Coronary artery (tissue), 2 donors: Measurements from ENCODE around the gene DNER.
"Not testable (repeated sequence)": the region's sequence is repeated elsewhere in the genome, so short reads cannot be mapped to it uniquely, and the experiment has no call there.

Experiments used
- DNase-seq: peaks from one replicate; pipeline ENCODE4 v3.0.0-alpha.2; 2017; ENCODE audit warnings: low spot score
- H3K27ac ChIP-seq, 2 donors: fragments of 200-600 bp; sonication (generic); one replicate each; pipeline ENCODE4 v1.5.1; 2016 to 2019
- H3K4me3 ChIP-seq: fragments of 200-600 bp; sonication (generic); 2 replicates; pipeline ENCODE4 v1.5.1; 2016; ENCODE audit warnings: mild to moderate bottlenecking, moderate library complexity
- TF ChIP-seq, protein P1 (sequence below): fragments of 200-600 bp; sonication (generic); IDR thresholded peaks from one replicate; pipeline ENCODE4 v1.5.1; 2019; ENCODE audit warnings: antibody characterized with exemption

The DNER gene

DNA sequence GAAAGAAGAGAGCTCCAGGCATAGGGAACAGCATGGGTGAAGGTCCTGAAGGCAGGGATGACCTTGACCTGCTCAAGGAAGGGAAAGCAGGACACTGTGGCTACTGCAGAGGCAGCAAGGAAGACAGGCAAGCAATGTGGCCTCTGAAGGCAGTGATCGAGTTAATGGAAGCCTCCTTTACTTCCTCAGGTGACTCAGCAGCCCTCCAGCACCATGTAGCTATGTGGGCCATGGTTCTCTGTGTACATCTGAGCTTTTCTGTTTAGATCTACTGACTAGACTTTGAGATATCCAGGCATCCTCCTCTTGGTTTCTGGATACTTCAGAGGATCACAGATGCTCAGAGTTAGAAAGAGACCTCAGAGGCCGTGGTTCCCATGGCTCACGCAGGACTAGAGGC is 336.0 kb downstream of the DNER start:
- H3K4me3 ChIP-seq = no peak overlapping the region
- no peak for DNase-seq
- TF ChIP-seq, protein P1, sequence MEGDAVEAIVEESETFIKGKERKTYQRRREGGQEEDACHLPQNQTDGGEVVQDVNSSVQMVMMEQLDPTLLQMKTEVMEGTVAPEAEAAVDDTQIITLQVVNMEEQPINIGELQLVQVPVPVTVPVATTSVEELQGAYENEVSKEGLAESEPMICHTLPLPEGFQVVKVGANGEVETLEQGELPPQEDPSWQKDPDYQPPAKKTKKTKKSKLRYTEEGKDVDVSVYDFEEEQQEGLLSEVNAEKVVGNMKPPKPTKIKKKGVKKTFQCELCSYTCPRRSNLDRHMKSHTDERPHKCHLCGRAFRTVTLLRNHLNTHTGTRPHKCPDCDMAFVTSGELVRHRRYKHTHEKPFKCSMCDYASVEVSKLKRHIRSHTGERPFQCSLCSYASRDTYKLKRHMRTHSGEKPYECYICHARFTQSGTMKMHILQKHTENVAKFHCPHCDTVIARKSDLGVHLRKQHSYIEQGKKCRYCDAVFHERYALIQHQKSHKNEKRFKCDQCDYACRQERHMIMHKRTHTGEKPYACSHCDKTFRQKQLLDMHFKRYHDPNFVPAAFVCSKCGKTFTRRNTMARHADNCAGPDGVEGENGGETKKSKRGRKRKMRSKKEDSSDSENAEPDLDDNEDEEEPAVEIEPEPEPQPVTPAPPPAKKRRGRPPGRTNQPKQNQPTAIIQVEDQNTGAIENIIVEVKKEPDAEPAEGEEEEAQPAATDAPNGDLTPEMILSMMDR = no peak

DNA sequence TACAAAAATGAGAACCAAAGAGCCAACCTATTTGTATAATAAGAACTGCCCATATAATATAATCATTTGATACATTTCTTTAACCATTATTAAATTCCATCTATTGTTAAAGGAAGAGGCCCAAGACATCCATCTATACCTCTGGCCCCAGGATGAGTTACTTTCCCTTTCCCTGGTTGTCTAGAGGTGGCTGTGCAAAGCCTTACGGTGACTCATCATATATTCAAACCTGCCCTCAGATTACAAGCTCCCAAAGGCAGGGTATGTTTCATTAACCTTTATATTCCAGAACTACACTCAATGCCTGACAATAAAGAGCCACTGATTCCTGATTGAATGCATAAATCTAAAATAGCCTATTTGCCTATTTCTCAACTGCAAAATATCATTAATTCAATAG is 337.5 kb downstream of the DNER start:
- TF ChIP-seq, protein P1 = no peak
- Histone ChIP-seq H3K27ac (no peak overlapping the region), H3K4me3 (no peak overlapping the region)
- no peak for DNase-seq

More for the DNA sequence above, 336.0 kb downstream of the DNER start:
- H3K27ac ChIP-seq = no peak overlapping the region

DNA sequence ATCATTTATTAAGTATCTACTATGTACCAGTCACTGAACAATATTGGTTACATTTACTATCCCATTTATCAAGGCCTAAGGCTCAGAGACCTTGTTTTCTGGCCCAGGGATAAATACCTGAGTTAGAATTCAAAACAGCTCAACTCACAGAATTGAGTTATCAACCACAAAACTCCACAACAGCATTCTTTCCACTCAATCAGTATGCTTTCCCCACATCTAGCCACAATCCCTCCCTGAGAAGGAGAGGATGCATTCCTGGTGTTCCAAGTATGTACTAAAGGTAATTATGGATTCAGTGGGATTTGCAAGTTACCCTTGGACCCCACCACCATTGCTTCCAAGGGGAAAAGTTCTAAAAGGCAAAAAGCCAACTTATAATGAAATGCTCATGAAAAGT is 339.1 kb downstream of the DNER start:
- no peak for DNase-seq
- H3K27ac ChIP-seq = no peak overlapping the region
- H3K4me3 ChIP-seq = no peak overlapping the region
- TF ChIP-seq, protein P1 = no peak

DNA sequence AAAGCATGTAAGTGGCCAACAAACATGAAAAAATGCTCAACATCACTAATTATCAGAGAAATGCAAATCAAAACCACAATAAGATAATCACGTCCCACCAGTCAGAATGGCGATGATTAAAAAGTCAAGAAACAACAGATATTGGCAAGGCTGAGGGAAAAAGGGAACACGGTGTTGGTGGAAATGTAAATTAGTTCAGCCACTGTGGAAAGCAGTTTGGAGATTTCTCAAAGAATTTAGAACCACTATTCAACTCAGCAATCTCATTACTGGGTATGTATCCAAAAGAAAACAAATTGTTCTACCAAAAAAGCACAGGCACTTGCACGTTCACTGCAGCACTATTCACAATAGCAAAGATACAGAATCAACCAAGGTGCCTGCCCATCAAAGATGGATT is 341.0 kb downstream of the DNER start:
- H3K27ac ChIP-seq, H3K4me3 ChIP-seq, DNase-seq: not testable (repeated sequence)

DNA sequence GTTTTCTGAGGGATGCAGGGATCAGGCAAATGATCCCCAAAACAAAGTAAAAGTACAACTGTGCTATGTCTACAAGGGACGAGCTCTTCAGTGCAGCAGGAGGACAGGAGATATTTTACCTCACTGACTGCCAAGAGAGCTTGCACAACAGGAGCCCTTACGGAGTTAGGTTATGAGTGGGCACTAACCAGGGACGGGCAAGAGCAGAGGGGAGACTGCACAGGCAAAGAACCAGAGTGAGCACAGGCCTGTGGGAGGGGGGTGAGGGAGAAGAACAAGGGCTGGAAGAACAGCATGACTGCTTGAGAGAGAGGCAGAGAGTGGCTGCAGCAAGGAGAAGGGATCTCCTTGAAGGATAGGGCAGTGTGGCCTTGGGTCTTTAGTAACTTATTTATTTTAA is 342.1 kb downstream of the DNER start:
- no peak overlapping the region for H3K27ac ChIP-seq
- DNase-seq = no peak
- no peak overlapping the region for H3K4me3 ChIP-seq
- TF ChIP-seq, protein P1 = no peak

DNA sequence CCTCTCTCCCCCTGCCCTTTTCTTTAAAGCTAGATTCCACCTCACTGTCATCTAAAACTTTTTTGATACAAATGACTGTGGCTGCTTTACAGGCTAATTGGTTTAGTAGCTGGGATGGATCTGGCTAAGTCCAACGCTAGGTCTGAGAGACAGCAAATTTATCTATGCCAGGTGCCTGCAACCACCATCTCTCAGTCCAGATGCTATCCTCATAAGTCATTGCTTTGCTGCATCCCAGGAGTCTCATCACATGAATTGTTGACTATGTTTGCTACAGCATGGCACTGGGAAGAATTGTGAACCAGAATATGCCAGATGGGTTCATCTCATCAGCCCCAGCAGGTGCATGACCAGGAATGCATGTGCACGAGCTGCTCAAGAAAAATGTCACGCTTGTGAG is 343.3 kb downstream of the DNER start:
- H3K4me3 ChIP-seq = no peak overlapping the region
- no peak for DNase-seq
- no peak overlapping the region for H3K27ac ChIP-seq
- TF ChIP-seq, protein P1 = no peak

DNA sequence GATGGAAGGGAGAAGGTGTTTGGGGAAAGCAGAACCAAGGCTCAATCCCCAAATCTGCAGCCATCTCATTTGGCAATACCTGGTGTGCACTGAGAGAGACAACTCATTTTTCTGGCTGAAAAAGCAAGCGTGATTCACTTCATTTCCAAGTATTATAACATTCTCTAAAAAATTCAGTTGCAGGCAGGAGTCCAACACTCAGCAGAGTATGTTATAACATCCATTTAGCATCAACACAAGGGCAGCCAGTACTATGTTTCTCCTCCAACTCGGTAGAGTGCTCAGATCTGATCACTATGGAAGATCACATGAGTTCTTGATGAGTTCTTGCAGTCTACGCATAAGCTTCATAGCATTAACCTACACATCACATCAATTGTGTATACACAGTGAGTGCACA is 343.8 kb downstream of the DNER start:
- no peak for DNase-seq
- TF ChIP-seq, protein P1 = no peak
- Histone ChIP-seq H3K27ac (no peak overlapping the region), H3K4me3 (no peak overlapping the region)

DNA sequence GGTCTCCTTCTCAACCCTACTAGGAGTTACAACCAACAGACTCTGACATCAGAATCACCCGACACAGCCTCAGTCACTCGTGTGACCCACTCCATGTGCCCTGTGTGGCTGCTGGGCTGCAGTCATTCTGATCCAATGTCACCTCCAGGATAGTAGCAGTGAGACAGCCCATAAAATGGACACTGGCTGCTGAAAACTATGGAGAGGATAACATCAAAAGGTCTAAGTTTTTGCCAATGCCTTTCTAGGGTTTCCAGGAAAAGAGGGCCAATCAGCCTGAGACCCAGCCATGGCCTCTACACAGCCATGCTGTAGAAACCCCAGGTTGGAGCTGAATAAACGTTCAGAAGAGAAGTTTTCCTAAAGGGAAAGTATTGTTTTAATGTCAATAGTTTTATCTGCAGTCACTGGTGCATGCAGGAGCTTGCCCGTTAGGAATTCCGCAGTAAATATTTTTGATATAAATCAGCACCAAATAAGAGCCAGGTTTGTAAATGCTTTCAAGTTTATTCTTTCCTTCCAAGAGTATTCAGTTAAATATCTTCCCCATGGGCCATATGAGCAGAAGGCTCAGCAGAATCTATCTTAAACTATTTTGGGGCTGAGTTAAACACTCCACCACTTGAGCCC is 351.1 kb downstream of the DNER start:
- Histone ChIP-seq H3K27ac (no peak overlapping the region), H3K4me3 (no peak overlapping the region)
- TF ChIP-seq, protein P1 = no peak
- DNase-seq = no peak
